ENCODE results near the gene PTBP1. TPM values are rescaled to one million over a fixed set of nuclear protein-coding genes. Genes with fewer than 3 reads are reported as not detected.

Gene PTBP1
- total and polyA plus RNA-seq, 3 donors from 2014 or later, result 116 to 196 (median 168) TPM

- no peak overlapping the region for H3K4me3 ChIP-seq
- H3K27ac ChIP-seq, result no peak overlapping the region
- TF ChIP-seq CTCF (IDR thresholded peaks at IDR 0.05) (no peak), POLR2A (IDR thresholded peaks at IDR 0.05) (no peak)
- no peak for DNase-seq
- H3K4me1 ChIP-seq, result peaks cover 12% of the 10 kb centered on the region
- H3K9me3 ChIP-seq, result no peaks in the 10 kb centered on the region
- H3K27me3 ChIP-seq, result no peaks in the 10 kb centered on the region
- 90 to 93% methylated on average over 16 to 26 of the region's 26 CpGs for WGBS, 2 donors
- intact Hi-C loops (cut with DNase I; ENCODE audit: low total_unique reads), result no loop called here
- no peaks in the 10 kb centered on the region for H3K36me3 ChIP-seq (ENCODE audit: low read depth, missing control alignments)
Measured at GRCh38 chr19:791007-791566, 6.2 kb upstream of the PTBP1 start.

- no peaks in the 10 kb centered on the region for H3K36me3 ChIP-seq (ENCODE audit: low read depth, missing control alignments)
- no peak for TF ChIP-seq POLR2A (IDR thresholded peaks at IDR 0.05)
- TF ChIP-seq CTCF (IDR thresholded peaks at IDR 0.05), result no peak
- no peaks in the 10 kb centered on the region for H3K27me3 ChIP-seq
- no peaks in the 10 kb centered on the region for H3K9me3 ChIP-seq
- peaks cover 16% of the 10 kb centered on the region for H3K4me1 ChIP-seq
- DNase-seq, result no peak
- H3K27ac ChIP-seq, result no peak overlapping the region
- 52 to 63% methylated on average over 6 to 8 of the region's 8 CpGs for WGBS, 2 donors
- no peak overlapping the region for H3K4me3 ChIP-seq
- intact Hi-C loops (cut with DNase I; ENCODE audit: low total_unique reads), result no loop called here
Measured at GRCh38 chr19:791567-792305, 5.5 kb upstream of the PTBP1 start.

- Histone ChIP-seq H3K36me3 (ENCODE audit: low read depth, missing control alignments) (no peaks in the 10 kb centered on the region), H3K9me3 (no peaks in the 10 kb centered on the region), H3K27me3 (no peaks in the 10 kb centered on the region), H3K27ac (no peak overlapping the region), H3K4me3 (no peak overlapping the region), H3K4me1 (peaks cover 16% of the 10 kb centered on the region)
- DNase-seq, result no peak
- TF ChIP-seq POLR2A (IDR thresholded peaks at IDR 0.05) (no peak), CTCF (IDR thresholded peaks at IDR 0.05) (no peak)
- intact Hi-C loops (cut with DNase I; ENCODE audit: low total_unique reads), result no loop called here
- 79 to 83% methylated on average over 15 to 16 of the region's 16 CpGs for WGBS, 2 donors
Measured at GRCh38 chr19:792306-792885, 4.9 kb upstream of the PTBP1 start.

- DNase-seq, result no peak
- TF ChIP-seq CTCF (IDR thresholded peaks at IDR 0.05), result no peak
- Histone ChIP-seq H3K36me3 (ENCODE audit: low read depth, missing control alignments) (no peaks in the 10 kb centered on the region), H3K27me3 (no peaks in the 10 kb centered on the region), H3K4me1 (peaks cover 15% of the 10 kb centered on the region), H3K4me3 (no peak overlapping the region), H3K27ac (no peak overlapping the region), H3K9me3 (no peaks in the 10 kb centered on the region)
- 91 to 95% methylated on average over 11 to 12 of the region's 12 CpGs for WGBS, 2 donors
- intact Hi-C loops (cut with DNase I; ENCODE audit: low total_unique reads), result no loop called here
Measured at GRCh38 chr19:793806-794205, 3.4 kb upstream of the PTBP1 start.

All from testis (tissue), 3 donors.